Stimulated activated naive B cell treated with anti-CD40 and anti-IgM and Interleukin-4, amounts not matched to agents 10 μg/mL and 1 μg/mL and 100 μg/mL, for 72 hours (primary cell): ENCODE measurements around the gene SEC14L3.
A peak's percentile ranks its signal among the peaks of the same experiment; 100 is the strongest.

Experiments
- ATAC-seq, 2 donors: fragments of 150-1000 bp; cut with Tn5 transposase; replicated peaks; 2 replicates each; pipeline ENCODE4 v1.10.0; 2021; ENCODE audit warnings: moderate library complexity in 1 of 2
- DNase-seq: peaks from one replicate; pipeline ENCODE4 v3.0.0; 2021
- H3K27ac Mint-ChIP-seq: one replicate; pipeline ENCODE4 v1.8.0; 2022; ENCODE audit warnings: mild to moderate bottlenecking, mixed read lengths
- H3K27me3 Mint-ChIP-seq, 2 donors: one replicate each; pipeline ENCODE4 v1.8.0; 2022; ENCODE audit warnings: mixed read lengths in 2 of 2
- H3K36me3 Mint-ChIP-seq, 2 donors: one replicate each; pipeline ENCODE4 v1.8.0; 2022; ENCODE audit warnings: mixed read lengths in 2 of 2, mild to moderate bottlenecking in 1 of 2
- H3K4me1 Mint-ChIP-seq, 2 donors: one replicate each; pipeline ENCODE4 v1.8.0; 2022; ENCODE audit warnings: mixed read lengths in 2 of 2, mild to moderate bottlenecking in 1 of 2
- H3K4me3 Mint-ChIP-seq, 2 donors: one replicate each; pipeline ENCODE4 v1.8.0; 2022; ENCODE audit warnings: mild to moderate bottlenecking in 2 of 2, mixed read lengths in 2 of 2, moderate library complexity in 1 of 2
- H3K9me3 Mint-ChIP-seq, 2 donors: one replicate each; pipeline ENCODE4 v1.8.0; 2022; ENCODE audit warnings: mixed read lengths in 2 of 2, mild to moderate bottlenecking in 1 of 2

SEC14L3 gene

DNA sequence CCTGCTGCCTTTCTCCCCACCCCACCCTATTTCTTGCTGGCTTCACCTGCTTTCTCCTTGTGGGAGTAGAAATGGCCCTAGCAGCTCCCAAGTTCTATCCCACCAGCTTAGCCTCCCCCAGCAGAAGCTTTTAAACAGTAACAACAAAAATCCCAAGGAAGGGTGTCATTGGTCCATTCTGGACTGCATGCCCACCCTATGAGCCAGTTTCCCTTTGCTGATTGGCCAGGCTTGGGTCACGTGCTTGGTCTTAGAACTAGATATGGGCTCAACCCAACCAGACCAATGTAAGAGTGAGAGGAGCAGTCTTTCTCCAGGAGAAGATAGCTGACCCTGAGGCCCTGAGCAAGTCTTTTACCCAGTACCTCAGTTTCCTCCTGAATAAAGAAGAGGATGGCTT is 43.9 kb downstream of the SEC14L3 start:
- Mint-ChIP-seq H3K27ac (peak overlapping the region; percentile 3), H3K4me3 (no peak overlapping the region), H3K27me3 (no peaks in the 10 kb centered on the region), H3K9me3 (no peaks in the 10 kb centered on the region), H3K4me1 (peaks cover 22 to 41% of the 10 kb centered on the region in 2 donors), H3K36me3 (peaks cover 9 to 36% of the 10 kb centered on the region in 2 donors)
- DNase-seq (no peak), ATAC-seq (no peak)

DNA sequence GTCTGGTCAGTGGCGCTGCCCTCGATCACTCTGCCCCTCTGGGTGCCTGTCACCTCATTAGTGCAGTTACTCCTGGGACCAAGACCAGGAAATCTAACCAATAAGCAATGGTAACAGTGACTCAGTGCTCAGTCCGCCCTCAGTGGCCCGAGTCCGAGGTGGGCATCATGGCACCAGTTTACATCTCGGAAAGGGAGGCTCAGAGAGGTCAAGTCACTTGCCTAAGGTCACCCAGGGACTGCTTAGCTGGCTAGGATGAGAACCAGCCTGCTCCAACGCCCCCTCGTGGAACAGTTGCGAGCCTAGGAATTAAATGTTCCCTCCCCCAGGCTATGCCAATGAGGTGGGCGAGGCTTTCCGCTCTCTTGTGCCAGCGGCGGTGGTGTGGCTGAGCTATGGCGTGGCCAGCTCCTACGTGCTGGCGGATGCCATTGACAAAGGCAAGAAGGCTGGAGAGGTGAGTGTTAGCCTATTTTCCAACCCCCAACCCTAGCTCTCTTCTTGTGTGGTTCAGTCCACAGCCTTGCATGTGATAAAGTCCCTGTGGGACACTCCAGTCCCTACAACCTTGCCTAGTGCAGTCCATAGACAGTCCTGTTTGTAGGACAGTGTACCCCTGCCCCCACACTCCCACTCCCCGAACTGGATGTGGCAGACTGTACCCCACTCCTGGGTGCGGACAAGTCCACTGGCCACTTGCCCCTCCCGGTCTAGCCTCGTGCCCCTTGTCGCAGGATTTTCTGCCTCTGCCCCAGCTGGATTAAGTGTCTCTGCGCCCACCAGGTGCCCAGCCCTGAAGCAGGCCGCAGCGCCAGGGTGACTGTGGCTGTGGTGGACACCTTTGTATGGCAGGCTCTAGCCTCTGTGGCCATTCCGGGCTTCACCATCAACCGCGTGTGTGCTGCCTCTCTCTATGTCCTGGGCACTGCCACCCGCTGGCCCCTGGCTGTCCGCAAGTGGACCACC is 45.1 kb downstream of the SEC14L3 start:
- peak; percentile 32 to 38 for ATAC-seq
- Mint-ChIP-seq H3K4me1 (peaks cover 31 to 53% of the 10 kb centered on the region in 2 donors), H3K27me3 (no peaks in the 10 kb centered on the region), H3K27ac (peak overlapping the region; percentile 94), H3K4me3 (peak overlapping the region; percentile 88 to 89), H3K9me3 (no peaks in the 10 kb centered on the region), H3K36me3 (peaks cover 11 to 41% of the 10 kb centered on the region in 2 donors)
- peak; percentile 75 for DNase-seq

DNA sequence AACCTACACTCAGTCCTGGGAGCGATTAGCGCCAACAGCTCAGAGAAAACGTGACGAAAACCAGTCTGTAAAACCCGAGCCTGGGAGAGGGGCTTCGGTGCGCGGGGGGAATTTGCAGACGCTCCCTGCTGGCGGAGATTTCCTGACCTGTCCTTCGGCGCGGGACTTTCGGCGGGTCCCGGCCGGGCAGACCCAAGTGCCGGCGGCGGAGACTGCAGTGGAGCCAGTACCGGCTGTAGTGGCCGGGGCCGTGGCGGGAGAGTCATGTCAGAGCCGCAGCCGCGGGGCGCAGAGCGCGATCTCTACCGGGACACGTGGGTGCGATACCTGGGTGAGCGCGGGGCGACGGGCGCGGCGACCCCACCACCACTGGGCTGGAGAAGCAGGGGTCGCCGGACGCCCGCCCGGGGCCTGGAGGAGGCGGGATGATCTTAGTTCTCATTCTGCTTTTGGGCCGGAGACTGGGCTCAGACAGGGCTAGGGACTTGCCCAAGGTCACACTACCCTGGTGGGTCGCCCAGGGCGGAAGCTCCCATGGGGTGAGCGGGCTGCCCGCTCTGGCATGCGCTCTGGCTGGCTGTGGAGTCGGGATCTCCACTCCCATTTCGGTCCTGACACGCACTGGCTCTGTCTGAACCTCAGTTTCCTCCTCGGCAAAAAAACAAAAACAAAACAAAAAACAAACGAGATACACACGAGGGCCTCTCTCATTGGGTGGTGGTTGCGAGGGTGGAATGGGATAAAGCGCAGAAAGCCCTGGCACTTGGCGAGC is 46.0 kb downstream of the SEC14L3 start, which contains the start of gene MTFP1:
TSS of gene MTFP1 (plus strand) at position 153 of the 772 bp plus-strand sequence. CDS start at position 265, 112 bp downstream.
- DNase-seq (peak; percentile 45), ATAC-seq (peak; percentile 13 to 16)
- H3K27me3 Mint-ChIP-seq, result no peaks in the 10 kb centered on the region
- H3K4me1 Mint-ChIP-seq, result peaks cover 31 to 55% of the 10 kb centered on the region in 2 donors
- no peaks in the 10 kb centered on the region for H3K9me3 Mint-ChIP-seq
- peak within 1 kb of the TSS; percentile 88 to 97 for H3K4me3 Mint-ChIP-seq
- peaks cover 11 to 41% of the 10 kb centered on the region in 2 donors for H3K36me3 Mint-ChIP-seq
- peak within 1 kb of the TSS; percentile 99 for H3K27ac Mint-ChIP-seq

DNA sequence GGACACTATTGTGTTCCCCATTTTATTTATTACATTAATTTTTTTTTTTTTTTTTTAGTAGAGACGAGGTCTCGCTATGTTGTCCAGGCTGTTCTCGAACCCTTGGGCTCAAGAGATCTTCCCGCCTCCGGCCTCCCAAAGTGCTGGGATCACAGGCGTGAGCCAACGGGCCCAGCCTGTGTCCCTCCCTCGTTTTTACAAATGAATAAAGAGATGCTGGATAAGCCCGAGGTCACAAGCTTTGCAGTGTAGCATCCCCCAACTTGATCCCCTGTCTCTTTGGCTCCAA is 46.5 kb downstream of the SEC14L3 start:
- no peaks in the 10 kb centered on the region for H3K27me3 Mint-ChIP-seq
- ATAC-seq (no peak), DNase-seq (no peak)
- H3K36me3 Mint-ChIP-seq, result peaks cover 15 to 44% of the 10 kb centered on the region in 2 donors
- no peaks in the 10 kb centered on the region for H3K9me3 Mint-ChIP-seq
- H3K4me3 Mint-ChIP-seq, result peak overlapping the region; percentile 88 to 89
- peak overlapping the region; percentile 94 for H3K27ac Mint-ChIP-seq
- peaks cover 37 to 61% of the 10 kb centered on the region in 2 donors for H3K4me1 Mint-ChIP-seq

DNA sequence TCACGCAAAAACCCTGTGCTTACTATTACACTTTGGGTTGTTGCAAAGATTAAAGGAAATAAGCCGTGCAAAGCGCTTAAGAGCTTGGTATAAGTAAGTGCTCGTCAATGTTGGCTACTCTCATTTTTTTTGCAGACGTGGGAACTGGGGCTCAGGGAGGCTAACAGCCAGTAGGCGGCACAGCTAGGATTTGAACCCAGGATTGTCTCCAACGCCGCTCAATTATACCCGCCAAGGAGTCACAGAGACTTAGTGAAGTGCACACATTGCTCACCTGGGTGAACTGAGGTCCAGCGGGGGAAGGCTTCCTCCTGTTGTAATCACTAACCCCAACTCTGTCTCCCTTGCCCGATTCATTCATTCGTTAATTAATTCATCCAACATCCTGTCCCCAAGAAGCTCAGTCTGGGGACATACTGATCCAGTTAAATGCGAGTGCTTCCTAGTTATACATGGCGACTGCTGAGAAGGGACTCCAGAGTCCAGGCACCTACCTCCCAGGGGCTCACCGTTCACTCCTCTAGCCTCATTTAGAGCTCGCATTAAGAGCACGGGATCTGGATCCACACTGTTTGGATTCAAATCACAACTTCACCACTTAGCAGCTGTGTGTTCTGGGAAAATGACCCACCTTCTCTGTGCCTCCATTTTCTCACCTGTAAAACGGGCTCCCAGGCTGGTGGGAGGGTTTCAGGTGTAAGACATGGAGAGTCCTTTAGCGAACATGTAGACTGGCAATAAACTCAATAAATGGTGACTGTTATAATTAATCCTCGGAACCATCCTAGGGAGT is 47.1 kb downstream of the SEC14L3 start:
- Mint-ChIP-seq H3K9me3 (no peaks in the 10 kb centered on the region), H3K4me1 (peaks cover 37 to 64% of the 10 kb centered on the region in 2 donors)
- DNase-seq, result no peak

DNA sequence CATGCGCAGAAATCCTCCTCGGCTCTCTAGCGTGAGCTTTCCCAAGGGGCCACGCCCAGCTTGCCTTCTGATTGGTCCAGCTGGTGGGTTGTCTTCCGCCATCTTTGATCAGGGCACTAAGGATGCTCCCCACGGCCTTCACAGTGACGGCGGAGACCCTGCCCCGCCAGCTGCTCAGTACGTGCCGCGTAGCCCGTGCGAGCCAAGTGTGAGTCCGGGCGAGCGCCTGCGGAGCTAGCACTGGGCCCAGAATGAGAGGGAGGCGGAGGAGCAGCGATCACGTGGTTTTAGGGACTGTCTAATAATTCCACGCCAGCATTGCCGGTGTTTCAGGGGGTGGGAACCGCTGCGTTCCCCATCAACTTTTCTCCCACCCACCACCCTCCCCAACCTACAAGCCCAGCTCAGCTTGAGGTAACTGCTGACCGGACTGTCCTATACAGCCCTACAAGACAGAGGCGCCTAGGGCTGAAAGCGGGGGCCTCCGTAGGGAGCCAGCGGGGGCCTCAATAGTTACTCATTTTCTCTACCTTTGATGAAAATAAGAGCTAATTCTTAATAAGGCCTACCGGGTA is 47.8 kb downstream of the SEC14L3 start:
- DNase-seq (peak; percentile 99), ATAC-seq (peak; percentile 92 to 94)
- H3K27me3 Mint-ChIP-seq, result no peaks in the 10 kb centered on the region
- peak overlapping the region; percentile 88 to 97 for H3K4me3 Mint-ChIP-seq
- peaks cover 37 to 64% of the 10 kb centered on the region in 2 donors for H3K4me1 Mint-ChIP-seq
- peaks cover 22 to 37% of the 10 kb centered on the region in 2 donors for H3K36me3 Mint-ChIP-seq
- no peaks in the 10 kb centered on the region for H3K9me3 Mint-ChIP-seq
- peak overlapping the region; percentile 99 for H3K27ac Mint-ChIP-seq

More for the DNA sequence above, 47.1 kb downstream of the SEC14L3 start:
- Mint-ChIP-seq H3K27ac (peak overlapping the region; percentile 99), H3K27me3 (no peaks in the 10 kb centered on the region), H3K36me3 (peaks cover 18 to 40% of the 10 kb centered on the region in 2 donors), H3K4me3 (peak overlapping the region; percentile 88 to 97)
- ATAC-seq, result no peak

DNA sequence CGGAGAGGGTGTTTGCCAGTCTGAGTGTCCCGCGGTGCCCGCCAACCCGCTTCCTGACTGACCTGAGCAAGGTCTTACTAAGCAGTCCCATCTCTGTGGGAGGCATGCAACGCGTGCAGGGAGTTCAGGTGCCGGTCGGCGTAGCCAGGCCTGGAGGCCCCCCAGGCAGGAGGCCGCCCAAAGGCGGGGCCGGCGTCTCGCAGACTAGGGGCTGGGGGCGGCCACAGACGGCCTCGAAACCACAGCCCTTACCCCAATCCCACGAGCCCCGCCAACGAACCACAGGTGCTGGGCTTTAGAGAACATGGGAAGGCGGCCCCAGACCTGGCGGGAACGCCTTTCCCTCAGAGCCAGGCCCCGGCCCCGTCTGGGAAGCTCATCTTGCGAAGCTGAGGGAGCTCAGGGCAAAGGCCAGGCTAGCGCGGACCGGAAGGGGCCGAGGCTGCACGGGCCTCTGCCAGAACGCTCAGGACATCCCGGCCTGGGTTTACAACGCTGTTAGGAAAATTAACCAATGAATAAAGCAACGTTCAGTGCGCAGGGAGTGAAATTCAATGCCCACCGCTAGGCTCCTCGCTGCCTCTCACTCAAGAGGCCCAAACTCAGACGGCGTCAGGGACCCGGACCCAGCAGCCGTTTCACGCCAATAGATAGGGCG is 48.4 kb downstream of the SEC14L3 start:
- H3K4me1 Mint-ChIP-seq, result peaks cover 37 to 64% of the 10 kb centered on the region in 2 donors
- ATAC-seq, result peak; percentile 33 to 43
- peaks cover 24 to 31% of the 10 kb centered on the region in 2 donors for H3K36me3 Mint-ChIP-seq
- DNase-seq, result no peak
- peak overlapping the region; percentile 99 for H3K27ac Mint-ChIP-seq
- peak overlapping the region; percentile 88 to 97 for H3K4me3 Mint-ChIP-seq
- no peaks in the 10 kb centered on the region for H3K27me3 Mint-ChIP-seq
- H3K9me3 Mint-ChIP-seq, result no peaks in the 10 kb centered on the region

DNA sequence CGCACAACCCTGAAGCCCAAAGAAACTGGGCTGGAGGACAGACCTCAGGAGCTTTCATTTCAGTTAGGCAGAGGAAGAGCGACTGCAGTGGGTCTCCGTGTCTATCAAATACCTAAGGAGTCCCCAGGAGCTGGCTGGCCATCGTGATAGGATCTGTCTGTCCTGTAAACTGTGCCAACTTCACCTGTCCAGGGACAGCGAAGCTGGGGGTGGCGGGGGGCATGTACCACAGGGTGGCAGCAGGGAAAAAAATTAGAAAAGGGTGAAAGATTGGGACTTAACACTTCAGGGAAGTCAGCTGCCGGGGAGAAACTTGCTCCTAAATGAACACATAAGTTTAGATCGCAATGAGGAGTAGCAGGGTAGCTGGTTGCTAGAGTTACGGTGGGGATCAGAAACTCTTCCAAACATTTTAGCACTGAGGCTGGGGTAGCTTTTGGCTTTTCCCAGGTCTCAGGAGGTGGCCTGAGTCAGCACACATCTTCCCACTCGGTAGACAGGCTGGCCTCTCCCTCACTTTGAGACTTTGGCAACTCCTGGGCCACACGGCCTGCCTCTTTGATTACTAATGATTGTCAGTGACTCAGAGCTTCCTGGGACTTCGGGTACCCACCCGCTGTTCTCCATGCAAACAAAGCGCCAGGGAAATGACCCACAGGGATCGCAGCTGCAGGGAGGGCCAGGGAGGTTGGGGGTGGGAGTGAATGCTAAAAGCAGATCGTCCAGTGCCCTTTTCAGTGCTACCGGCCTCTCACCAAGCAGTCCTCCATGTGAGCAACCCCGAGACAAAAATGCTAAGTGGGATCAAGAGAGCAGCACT is 49.1 kb downstream of the SEC14L3 start:
- ATAC-seq, result no peak
- peaks cover 20 to 27% of the 10 kb centered on the region in 2 donors for H3K36me3 Mint-ChIP-seq
- peak overlapping the region; percentile 99 for H3K27ac Mint-ChIP-seq
- H3K9me3 Mint-ChIP-seq, result no peaks in the 10 kb centered on the region
- no peak for DNase-seq
- peak overlapping the region; percentile 88 to 97 for H3K4me3 Mint-ChIP-seq
- no peaks in the 10 kb centered on the region for H3K27me3 Mint-ChIP-seq
- H3K4me1 Mint-ChIP-seq, result peaks cover 37 to 64% of the 10 kb centered on the region in 2 donors

DNA sequence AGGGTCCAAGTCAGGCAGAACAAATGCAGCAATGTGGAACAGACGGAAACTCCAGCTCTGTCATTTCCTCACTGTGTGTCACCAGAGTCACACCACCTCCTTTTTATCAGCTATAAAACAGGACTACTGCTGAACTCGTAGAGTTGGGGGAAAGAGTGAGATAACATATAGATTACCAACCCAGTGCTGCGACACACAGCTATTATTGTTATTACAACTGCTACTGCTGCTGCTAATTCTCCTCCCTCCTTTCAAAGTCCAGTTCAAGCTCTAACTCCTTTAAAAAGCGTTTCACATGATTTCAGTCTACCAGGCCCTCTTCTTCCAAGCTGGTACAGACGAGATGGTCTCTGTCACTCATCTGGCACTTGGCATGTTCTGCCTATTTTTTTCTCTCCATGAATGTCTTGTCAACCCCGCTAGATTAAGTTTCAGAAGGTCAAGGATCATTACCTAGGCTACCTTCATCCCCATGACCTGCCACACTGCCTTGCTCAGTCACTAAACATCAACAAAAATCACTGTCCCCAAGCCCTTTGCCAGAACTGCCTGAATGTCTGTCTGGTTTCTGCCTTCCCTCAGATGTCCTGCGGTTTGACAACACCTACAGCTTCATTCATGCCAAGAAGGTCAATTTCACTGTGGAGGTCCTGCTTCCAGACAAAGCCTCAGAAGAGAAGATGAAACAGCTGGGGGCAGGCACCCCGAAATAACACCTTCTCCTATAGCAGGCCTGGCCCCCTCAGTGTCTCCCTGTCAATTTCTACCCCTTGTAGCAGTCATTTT is 49.9 kb downstream of the SEC14L3 start:
- H3K27me3 Mint-ChIP-seq, result no peaks in the 10 kb centered on the region
- peaks cover 17 to 20% of the 10 kb centered on the region in 2 donors for H3K36me3 Mint-ChIP-seq
- peaks cover 32 to 56% of the 10 kb centered on the region in 2 donors for H3K4me1 Mint-ChIP-seq
- DNase-seq, result no peak
- H3K27ac Mint-ChIP-seq, result peak overlapping the region; percentile 63
- no peak for ATAC-seq
- peak overlapping the region; percentile 88 to 97 for H3K4me3 Mint-ChIP-seq
- H3K9me3 Mint-ChIP-seq, result no peaks in the 10 kb centered on the region

DNA sequence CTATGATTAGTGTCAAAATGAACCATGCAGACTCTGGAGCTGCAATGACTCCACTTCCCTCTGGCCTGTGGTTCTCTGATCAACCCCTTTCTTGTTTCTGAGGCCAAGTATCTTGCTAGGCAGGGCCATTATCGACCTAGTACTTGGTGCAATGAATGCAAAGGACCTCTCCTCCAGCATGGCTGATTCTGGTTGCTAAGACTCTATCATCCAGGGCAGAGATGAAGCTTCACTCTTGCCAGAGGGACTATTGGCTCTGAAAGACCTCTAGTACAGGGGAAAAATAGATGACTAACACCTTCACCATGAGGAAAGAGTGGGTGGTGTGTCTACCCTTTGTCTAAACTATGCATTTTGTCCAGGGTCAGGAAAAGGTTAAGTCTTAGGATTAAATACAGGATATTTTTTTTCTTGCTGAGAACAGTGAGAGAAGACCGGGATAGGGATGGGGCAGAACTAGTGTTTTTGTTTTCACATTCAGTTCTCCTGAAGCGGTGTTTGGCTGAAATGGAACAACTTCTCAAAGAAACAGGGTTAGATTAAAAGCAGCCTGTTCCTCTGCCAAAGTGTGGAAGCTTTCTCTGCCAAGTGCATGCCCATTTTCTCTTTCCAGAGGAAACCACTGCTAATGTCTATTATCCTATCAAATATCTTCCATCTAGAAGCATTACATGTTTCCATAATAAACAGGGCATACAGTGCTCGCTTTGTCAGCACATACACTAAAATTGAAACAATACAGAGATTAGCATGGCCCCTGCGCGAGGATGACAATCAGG is 51.3 kb downstream of the SEC14L3 start:
- ATAC-seq (no peak), DNase-seq (no peak)
- Mint-ChIP-seq H3K27me3 (no peaks in the 10 kb centered on the region), H3K9me3 (no peaks in the 10 kb centered on the region), H3K36me3 (peaks cover 28 to 29% of the 10 kb centered on the region in 2 donors), H3K4me1 (peaks cover 21 to 44% of the 10 kb centered on the region in 2 donors), H3K27ac (no peak overlapping the region), H3K4me3 (no peak overlapping the region)

DNA sequence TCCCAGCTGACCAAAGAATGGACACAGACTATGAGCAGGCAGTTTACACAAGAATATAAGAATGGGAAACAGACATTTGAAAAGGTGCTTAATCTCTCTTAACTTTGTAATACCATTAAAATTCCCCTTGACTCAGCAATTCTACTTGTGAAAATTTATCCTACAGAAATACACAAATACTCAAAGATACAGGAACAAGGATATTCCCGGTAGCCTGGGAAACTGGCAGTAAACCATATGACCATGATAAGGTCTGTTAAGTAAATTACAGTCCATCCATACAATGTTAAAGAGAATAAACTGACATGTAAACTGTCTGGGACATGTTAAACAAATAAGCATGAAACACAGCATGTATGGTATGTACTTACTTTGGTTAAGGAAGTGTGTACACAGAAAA is 55.0 kb downstream of the SEC14L3 start:
- Mint-ChIP-seq H3K4me1 (peaks cover 7 to 12% of the 10 kb centered on the region in 2 donors), H3K27ac (no peak overlapping the region), H3K4me3 (no peak overlapping the region), H3K36me3 (peaks cover 29 to 36% of the 10 kb centered on the region in 2 donors), H3K27me3 (no peaks in the 10 kb centered on the region), H3K9me3 (no peaks in the 10 kb centered on the region)
- ATAC-seq (no peak), DNase-seq (no peak)
